ENCODE results near the gene RS1. TPM values are rescaled to one million over a fixed set of nuclear protein-coding genes. Genes with fewer than 3 reads are reported as not detected.

RS1 gene
- total RNA-seq, 1 donor from 2014 or later = not detected

DNA sequence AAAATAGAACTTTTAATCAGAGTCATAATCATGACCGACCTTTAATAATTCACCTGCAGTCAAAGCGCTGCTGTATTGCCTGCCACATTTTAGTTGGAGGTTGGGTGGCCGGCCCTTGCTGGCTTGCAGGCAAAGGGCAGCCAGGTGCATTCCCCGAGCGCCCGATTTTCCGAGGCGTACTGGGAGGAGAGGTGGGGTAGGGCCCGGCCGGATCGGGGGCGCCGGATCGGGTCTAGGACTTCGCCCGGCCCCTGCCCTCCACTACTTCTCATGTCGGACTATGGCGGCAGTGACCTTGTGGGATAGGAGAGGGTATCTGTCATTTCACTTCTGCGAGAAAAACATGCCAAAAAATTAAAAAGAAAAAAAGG, 2.5 kb upstream of the RS1 start:
- FAIRE-seq = no peak
- peak in 1 of 2 donors; percentile 30 for DNase-seq (ENCODE audit: low spot score in 2 of 2)

DNA sequence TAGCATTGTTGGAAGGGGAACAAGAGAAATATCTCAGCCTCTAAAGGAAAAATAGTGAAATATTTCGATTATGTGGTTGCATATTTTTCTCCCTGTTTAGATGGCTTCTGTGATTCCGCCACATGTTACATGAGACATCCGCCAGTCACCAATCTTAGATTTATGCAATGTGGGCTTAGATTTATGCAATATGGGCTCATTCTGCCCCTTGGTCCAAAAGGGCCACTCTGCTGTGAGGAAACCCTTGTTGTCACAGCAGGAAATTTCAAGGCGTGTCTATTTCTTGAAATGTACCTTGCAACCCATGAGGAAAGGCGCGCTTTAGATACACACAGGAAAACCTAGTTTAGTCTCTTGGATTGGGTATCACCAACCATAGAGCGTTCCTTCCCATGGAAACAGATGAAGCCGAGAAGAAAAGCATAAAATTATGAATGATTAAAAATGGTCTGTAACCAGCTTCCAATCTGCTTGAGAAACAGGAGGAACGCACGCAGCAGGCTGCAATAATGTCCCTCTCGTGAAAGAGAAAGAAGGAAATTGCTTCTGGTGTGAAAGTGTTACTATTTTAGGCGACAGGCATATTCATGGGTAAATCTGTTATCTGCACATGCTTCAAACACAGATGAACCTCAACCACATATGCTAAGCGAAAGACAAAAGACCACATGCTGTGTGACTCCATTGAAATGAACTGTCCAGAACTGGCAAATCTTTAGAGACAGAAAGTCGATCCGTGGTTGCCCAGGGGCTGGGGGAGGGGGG, 3.7 kb downstream of the RS1 start:
- DNase-seq (ENCODE audit: low spot score in 2 of 2) (no peak), FAIRE-seq (no peak)

DNA sequence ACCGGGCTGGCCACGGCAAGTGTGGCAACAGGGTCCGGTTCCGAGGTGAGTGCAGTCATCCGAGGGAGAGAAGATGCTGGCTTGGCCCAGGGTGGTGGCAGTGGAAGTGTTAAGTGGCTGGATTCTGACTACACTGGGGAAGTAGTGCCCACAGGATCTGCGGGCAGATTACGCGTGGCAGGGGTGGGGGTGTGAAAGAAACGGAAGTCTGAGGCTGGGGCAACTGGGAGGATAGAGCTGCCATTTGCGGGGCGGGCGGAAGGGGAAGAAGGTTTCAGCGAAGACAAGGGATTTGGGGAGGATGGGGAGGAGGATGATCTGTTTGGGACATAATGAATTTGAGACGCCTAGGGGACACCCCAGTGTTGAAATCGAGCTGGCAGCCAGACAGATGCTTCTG, 5.3 kb downstream of the RS1 start:
- no peak for FAIRE-seq
- DNase-seq (ENCODE audit: low spot score in 2 of 2) = no peak

DNA sequence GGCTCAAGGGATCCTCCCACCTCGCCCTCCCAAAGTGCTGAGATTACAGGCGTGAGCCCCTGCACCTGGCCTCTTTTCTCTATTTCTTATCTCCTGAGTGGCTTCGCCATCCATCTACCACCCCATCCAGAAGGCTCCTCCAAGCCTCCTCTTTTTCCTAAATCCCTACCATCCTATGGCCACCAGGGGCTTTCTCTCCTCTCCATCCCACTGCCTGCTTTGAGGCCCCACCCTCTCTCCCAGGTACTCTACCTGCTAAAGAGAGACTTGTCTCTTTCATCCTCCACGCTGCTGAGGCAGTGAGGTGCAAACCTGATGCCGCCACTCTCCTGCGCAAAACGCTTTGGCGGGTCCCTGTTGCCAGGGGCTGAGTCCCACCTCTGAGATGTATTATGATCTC, 7.0 kb downstream of the RS1 start:
- DNase-seq (ENCODE audit: low spot score in 2 of 2) = no peak
- no peak for FAIRE-seq

DNA sequence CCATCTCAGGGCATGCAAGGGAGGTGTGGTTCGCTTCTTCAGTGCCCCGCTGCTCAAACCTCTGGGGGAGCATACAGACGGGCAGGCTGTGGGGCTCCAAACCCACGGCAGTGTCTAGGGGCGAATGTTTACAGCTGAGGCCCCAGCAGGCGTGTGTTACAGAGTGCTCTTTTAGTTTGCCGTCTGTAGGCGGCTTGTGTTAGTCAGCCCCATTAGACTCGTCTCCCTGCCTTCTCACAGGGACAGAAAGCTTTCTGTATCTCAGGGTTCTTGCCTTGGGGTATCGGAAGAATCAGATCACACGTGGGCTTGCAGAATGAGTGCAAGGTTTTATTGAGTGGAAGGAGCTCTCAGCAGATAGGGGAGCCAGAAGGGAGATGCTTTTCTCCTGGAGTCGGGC, 10.6 kb downstream of the RS1 start:
- no peak for DNase-seq (ENCODE audit: low spot score in 2 of 2)
- FAIRE-seq = no peak

DNA sequence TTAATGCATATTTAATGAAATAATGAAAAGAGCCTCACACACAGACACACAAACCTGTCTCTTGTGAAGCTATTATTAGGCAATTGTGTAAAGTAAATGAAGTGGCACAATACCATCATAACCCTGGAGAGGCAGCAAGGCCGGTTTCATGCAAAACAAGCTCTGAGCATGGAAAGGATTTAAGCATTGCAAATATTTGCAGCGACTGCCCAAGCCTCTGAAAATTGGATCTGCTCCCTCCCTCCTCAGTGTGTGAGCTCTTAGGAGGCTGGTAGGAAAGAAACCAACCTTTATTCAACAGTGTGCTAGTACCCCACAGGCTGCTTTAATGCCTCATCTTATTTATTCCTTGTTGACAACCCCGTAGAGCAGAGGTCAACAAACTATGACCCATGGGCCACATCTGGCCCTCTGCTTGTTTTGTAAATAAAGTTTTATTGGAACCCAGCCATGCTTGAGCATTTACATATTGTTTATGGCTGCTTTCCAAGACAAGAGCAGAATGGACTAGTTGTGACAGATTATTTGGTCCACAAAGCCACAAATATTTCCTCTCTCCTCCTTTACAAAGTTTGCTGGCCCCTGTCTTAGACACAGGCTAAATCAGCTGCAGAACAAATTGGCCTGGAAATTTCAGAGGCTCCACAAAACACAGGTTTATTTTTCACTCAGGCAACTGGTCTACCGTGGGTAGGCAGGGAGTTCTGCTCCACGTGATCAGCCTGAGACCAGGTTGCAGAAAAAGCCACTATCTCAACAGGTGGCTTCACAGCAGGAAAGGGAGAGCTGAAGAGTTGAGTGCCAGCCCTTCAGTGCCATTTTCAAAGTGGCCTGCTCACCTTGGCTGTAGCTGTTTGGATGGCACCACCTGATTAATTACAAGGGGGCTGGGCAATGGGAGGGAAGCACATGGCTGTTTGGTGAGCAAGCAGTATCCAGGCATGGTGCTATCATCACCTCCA, 16.8 kb downstream of the RS1 start:
- FAIRE-seq = no peak
- DNase-seq (ENCODE audit: low spot score in 2 of 2) = no peak

DNA sequence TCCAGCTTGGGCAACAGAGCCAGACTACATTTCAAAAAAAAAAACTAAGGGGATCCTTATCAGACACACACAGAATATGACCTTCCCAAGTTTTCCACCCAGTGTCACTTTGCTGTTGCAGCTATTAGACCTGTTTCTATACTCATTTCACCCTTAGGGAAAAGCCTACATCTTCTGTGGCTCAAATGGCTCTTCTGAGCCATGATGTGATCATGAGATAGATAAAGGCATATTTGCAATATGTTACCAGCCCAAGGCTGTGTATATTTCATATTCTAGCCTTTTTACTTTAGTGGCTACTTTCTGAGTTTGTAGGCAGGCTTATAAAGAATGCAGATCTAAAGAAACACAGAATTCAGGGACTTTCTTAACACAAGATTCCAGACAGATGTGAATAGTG, 19.3 kb downstream of the RS1 start:
- no peak for FAIRE-seq
- DNase-seq (ENCODE audit: low spot score in 2 of 2) = no peak

DNA sequence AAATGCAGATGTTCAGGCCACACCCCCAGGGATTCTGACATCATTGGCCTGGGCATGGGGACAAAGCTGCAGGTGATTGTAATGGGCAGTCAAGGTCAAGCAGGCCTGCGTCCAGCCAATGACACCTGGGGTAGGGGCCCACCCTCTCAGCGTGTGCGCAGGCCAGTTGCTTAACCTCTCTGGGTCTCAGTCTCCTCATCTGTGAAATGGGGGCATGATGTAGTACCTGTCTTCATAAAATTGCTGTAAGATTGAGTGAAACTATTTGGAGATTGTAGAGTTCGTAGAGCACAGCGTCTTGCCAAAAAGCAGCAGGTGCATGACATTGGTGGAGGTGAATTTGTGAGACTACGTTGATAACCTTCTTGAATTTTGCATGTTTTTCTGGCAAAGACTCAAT, 21.2 kb downstream of the RS1 start:
- FAIRE-seq (no peak), DNase-seq (ENCODE audit: low spot score in 2 of 2) (no peak)

DNA sequence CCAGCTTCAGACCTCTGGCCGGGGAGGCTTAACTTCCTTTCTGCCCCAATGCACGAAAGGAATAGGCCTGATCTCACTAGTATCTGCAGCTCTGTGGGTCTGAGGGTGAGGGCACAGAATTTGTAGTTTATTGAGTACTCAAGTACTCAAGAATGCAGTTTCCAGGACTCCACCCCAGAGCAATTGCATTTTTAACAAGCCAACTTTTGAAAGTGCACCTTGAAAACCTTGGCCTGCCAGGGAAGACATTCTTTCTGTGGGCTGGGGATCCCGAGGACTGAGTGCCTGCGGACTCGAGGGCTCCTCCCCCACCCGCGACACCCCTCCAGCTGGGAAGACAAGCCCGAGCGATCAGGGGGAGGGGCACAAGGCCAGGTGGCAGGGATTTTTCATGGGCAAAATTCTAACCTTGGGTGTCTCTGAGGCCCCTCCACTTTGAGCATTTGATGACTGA, 22.4 kb downstream of the RS1 start:
- FAIRE-seq = no peak
- DNase-seq (ENCODE audit: low spot score in 2 of 2) = no peak

DNA sequence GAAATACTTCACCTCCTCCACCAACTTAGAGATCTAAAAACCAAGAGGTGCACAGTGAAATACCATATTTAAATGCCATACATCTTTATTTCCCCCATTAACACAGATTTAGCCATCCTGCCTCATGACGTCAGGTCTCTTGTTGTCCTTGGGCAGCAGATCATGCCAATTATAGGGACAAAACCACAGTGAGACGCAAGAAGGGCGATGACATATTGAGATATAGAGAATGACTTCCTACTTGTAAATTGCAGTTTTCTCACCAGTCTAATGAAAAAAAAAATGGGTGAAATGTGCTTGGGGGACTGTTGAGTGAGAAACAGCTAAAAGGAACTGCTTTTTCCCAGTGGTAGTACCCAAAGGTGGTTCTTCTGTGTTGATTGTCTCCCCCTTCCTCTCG, 24.3 kb downstream of the RS1 start:
- DNase-seq (ENCODE audit: low spot score in 2 of 2) (no peak), FAIRE-seq (no peak)

DNA sequence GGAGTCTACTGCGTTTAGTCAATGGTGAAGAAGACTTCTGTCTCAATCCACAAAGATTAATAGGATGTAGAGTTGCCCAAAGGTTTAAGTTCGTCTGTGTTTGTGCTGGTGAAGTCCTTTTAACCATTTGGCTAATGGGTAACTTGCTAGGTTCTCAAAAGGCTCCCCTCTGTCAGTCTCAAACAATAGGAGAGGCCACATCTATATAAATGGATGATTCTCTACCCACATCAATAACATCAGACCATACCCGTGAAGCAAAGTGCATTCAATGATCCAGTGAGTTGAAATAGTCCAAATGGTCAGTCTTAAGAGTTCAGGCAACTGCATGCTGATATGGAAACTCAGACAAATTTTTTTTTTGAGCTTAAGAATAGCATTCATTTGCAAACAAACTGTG, 28.1 kb downstream of the RS1 start:
- DNase-seq (ENCODE audit: low spot score in 2 of 2) (no peak), FAIRE-seq (no peak)

DNA sequence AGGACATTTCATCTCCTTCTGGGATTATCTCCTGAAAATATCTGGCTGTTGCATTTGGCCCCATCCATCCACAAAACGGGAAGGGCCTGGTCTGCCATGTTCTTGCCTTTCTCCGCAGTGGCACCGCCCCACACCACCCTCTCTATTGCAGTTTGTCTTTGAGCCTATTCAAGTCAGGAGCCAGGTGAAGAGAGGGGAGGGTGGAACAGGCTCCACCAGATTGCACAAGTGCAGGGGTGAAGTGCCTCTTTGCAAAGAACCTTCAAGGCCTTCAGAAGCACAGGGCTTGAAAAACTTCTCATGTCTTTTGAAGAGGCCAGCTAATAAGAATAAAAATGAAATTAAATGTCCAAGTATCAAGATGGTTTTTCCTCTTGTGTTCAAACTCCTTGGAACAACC, 28.7 kb downstream of the RS1 start:
- FAIRE-seq (no peak), DNase-seq (ENCODE audit: low spot score in 2 of 2) (no peak)

DNA sequence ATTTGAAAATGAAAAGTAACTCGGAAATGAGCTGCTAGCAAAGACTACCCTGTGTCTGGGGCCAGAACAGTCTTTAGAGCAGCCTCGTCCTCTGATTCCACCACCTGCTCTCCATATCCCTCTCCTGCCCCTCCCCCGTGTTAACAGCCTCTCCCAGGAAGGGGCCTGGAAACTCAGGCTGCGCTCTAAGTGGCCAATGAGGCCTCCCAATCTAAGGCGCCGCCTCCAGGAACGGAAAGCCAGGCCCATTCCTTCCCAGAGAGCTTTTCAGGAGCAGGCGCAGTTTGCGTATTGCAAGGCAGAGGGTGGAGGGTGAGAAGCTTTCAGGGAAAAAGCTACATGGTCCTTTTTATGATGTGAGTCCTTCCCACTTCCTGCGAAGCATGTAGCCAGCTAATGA, 31.2 kb downstream of the RS1 start:
- DNase-seq (ENCODE audit: low spot score in 2 of 2) = no peak
- FAIRE-seq = no peak

DNA sequence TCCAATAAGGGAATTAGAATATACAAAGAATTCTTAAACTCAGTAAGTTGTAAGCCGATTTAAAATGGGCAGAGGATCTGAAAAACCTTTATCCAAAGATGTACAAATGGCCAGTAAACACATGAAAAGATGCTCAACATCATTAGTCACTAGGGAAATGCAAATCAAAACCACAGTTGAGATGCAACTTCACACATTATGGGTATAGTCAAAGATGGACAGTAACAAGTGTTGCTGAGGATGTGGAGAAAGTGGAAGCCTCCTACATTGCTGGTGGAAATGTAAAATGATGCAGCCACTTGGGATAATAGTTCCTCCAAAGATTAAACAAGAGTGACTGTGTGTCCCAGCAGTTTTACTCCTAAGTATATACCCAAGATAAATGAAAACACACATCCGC, 32.6 kb downstream of the RS1 start:
- FAIRE-seq = no peak
- no peak for DNase-seq (ENCODE audit: low spot score in 2 of 2)

DNA sequence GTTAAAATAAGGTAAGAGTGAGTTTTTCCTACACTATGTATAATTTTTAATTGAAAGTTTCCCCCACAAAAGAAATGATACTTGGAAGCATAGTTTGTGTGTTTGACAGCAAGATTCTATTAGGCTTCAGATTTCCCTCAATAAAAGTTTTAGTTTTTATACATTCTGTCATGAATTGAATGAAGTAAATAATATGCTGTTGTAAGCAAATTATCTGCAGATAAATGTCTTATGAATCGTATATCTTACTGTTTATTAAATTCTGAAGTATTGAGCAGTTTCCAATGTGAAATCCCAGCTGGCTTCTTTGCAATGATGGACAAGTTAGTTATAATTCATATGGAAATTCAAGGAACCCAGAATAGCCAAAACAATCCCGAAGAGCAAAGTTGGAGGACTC, 33.5 kb downstream of the RS1 start:
- DNase-seq (ENCODE audit: low spot score in 2 of 2) (no peak), FAIRE-seq (no peak)

DNA sequence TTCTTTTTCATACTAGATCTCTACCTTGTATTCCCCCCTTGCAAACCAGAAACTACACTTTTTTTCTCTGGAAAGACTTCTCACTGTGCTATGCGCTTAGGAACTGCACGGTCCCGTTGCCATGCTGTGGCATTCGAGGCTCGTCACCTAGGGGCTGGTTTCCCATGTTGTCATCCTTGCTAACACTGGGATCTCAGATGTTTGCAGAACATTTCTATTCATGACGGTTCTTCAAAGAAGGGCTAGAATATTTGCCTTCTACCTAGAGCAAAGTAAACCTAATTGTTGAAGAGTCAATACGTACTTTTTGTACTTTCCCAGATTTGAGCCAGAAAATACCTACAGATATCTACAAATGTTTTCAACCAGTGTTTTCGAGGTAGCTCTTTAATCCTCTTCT, 41.0 kb downstream of the RS1 start:
- no peak for DNase-seq (ENCODE audit: low spot score in 2 of 2)
- FAIRE-seq = no peak

DNA sequence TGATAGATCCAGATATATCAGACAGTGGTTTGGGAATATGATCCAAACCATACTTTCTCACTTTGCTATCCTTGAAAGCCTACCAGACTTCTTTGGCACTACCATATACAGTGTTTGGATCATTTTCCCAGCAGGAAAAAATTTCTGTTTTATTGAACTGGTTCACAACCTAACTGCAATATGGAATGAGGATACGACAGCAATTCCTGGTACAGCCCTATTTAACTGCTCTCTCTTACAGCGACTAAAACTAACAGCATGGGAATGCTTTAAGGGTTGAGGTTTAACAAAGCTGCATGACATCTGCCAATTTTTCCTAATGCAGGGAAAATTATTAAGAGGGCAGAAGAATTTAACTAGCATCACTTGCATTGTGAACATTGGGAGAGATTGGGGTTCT, 47.3 kb downstream of the RS1 start:
- no peak for FAIRE-seq
- DNase-seq (ENCODE audit: low spot score in 2 of 2) = no peak

DNA sequence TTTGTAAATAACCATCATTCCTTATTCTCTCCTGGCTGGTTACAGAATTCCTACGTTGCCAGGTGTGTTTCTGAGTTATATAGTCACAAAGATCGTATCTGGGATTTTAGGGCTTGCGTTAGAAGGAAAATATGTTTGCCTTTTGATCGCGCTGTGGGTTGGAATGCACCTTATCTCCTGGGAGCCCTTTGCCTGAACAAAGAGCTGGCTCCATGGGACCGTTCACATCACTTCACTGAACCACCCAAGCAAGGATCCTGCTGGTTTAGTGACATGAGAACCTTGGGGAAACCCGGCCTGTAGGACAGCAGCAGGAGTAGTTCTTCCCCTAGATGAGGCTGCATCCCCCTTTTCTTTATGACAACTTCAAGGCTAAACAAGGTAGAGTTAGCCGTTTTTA, 51.6 kb downstream of the RS1 start:
- no peak for DNase-seq (ENCODE audit: low spot score in 2 of 2)
- no peak for FAIRE-seq

DNA sequence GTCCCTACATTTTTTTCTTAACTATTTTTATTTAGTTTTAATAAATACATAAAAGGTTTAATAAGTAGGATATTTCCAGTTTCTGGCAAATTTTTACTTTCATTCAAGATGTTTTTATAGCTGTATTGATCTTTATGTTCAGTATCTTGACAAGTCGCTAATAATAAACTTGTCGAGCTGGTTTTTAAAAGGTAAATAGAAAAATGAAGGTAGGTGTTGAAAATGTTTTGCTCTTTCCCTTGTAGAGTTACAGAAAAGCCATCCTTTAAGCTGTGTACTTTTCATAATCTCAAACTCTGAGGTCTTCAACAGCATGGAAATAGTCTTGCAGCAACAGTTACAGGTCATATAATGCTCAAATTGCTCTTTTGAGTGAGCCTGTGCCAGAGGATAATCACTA, 52.6 kb downstream of the RS1 start:
- no peak for FAIRE-seq
- DNase-seq (ENCODE audit: low spot score in 2 of 2) = no peak

DNA sequence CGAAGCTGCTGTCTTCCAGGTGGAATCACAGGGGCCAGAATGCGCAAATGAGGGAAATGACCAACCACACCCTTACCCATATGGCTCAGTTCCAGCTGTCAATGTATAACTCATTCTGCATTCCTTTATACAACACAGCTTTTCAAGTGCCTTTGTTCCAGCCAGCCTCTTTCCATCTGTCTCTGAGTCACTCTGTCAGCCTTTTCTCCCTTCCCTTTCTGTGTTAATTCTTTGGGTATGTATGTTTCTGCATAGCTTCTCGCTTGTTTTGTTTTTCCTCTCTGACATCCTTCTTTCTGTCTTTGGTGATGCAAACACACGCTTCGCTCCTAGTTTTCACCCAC, 54.5 kb downstream of the RS1 start:
- no peak for DNase-seq (ENCODE audit: low spot score in 2 of 2)
- no peak for FAIRE-seq

DNA sequence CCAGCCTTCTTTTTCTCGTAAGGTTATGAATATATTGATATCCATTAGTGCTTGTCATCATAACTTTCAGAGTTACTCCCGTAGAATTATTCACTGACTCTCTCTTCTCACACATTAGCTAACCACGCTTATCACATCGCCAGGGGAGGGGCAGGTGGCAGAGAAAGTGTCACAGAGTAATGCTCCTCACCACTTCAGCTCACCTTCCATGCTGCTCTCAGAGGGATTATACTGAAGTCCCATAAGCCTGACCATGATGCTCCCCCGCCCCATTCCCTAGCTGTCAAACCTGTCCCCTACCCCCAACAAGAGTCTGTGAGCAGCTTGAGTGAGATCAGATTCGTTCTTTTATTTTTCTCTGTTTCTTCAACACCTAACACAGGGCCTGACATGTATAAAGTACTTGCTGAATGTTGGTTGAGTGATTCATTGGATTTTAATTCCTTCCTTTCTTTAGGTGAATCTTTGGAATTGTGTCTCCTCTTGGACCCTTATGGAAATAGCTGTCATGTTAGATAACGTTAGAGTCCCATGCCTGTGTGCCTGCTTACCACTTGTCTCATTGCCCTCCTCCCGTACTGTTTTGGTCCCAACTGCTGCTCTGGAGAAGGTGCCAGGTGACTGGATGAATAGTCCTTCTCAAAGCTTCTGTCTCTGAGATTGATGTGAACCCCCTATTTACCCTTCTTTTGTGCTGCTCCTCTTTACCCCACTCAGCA, 55.1 kb downstream of the RS1 start:
- FAIRE-seq (no peak), DNase-seq (ENCODE audit: low spot score in 2 of 2) (no peak)

All from frontal cortex (tissue), 4 donors.